Small intestine (tissue), 7 donors: ENCODE results near the gene NFYB. TPM values are rescaled to one million over a fixed set of nuclear protein-coding genes. Genes with fewer than 3 reads are reported as not detected.
"Not testable (repeated sequence)": the region's sequence is repeated elsewhere in the genome, so short reads cannot be mapped to it uniquely, and the experiment has no call there.

Source experiments
- DNase-seq, 2 donors: peaks; one replicate each; pipeline versions ENCODE4 v3.0.0 to v3.0.0-alpha.2; 2013
- FAIRE-seq: peaks from 2 replicates; lab custom pipeline; 2012; peaks lifted over from hg19 to GRCh38; lab: Jason Lieb, UNC
- H3K27ac ChIP-seq, 3 donors: one replicate each; pipeline ENCODE4 v1.5.1; 2013; ENCODE audit warnings: low read length in 2 of 3, mild to moderate bottlenecking in 2 of 3, control low read depth in 1 of 3, inconsistent platforms in 1 of 3, low read depth in 1 of 3, moderate library complexity in 1 of 3
- H3K27me3 ChIP-seq, 3 donors: one replicate each; pipeline ENCODE4 v1.6.1; 2013; ENCODE audit warnings: low read length in 3 of 3, inconsistent platforms in 1 of 3; ENCODE audit not compliant: control insufficient read depth in 3 of 3, insufficient read depth in 3 of 3
- H3K36me3 ChIP-seq, 3 donors: one replicate each; pipeline ENCODE4 v1.6.1; 2013; ENCODE audit warnings: low read length in 3 of 3, inconsistent platforms in 1 of 3, low read depth in 1 of 3, mild to moderate bottlenecking in 1 of 3, moderate library complexity in 1 of 3; ENCODE audit not compliant: control insufficient read depth in 3 of 3, insufficient read depth in 2 of 3
- H3K4me1 ChIP-seq, 3 donors: one replicate each; pipeline ENCODE4 v1.6.1; 2013; ENCODE audit warnings: low read length in 2 of 3, inconsistent platforms in 1 of 3, low read depth in 1 of 3, mild to moderate bottlenecking in 1 of 3, moderate library complexity in 1 of 3; ENCODE audit not compliant: control insufficient read depth in 3 of 3, insufficient read depth in 2 of 3
- H3K4me3 ChIP-seq, 3 donors: one replicate each; pipeline ENCODE4 v1.5.1; 2013; ENCODE audit warnings: low read length in 3 of 3, control low read depth in 1 of 3, inconsistent platforms in 1 of 3, low read depth in 1 of 3, mild to moderate bottlenecking in 1 of 3, moderate library complexity in 1 of 3
- H3K9me3 ChIP-seq, 2 donors: one replicate each; pipeline ENCODE4 v1.6.1; 2013; ENCODE audit warnings: low read depth in 1 of 2, low read length in 1 of 2; ENCODE audit not compliant: control insufficient read depth in 2 of 2, insufficient read depth in 1 of 2
- WGBS, 3 donors: extraction: QIAGEN DNeasy Blood & Tissue Kit; methylation state at CpG; one replicate each; pipeline ENCODE4 v1.1.7; 2013; 5-methylcytosine and 5-hydroxymethylcytosine counted together
- polyA plus RNA-seq, 4 donors: library from polyadenylated mRNA; stranded (reverse) in 3 of 4; unstranded in 1 of 4; fragments of 200-250 nt in 3 of 4; fragments of 120-200 nt in 1 of 4; gene quantifications; one replicate each; pipeline versions ENCODE4 v1.2.1 to v1.2.3, GENCODE V29; 2013
- donor health status: healthy with polysubstance abuse.
- donor health status: control.
- donor health status: control.
- donor health status: Bipolar disorder and iron deficiency.
- donor health status: healthy.

Gene NFYB
- polyA plus RNA-seq, 4 donors: 14.1 to 36.1 (median 16.7) TPM

GRCh38 chr12:104121001-104121400 lies 17.0 kb downstream of the NFYB start:
- Histone ChIP-seq H3K9me3 (no peaks in the 10 kb centered on the region), H3K27ac (no peak overlapping the region), H3K27me3 (no peaks in the 10 kb centered on the region), H3K36me3 (peaks cover 3 to 31% (median 4%) of the 10 kb centered on the region in 3 donors), H3K4me3 (no peak overlapping the region), H3K4me1 (no peaks in the 10 kb centered on the region)
- no peak for DNase-seq
- no peak for FAIRE-seq

GRCh38 chr12:104115587-104115975 lies 22.4 kb downstream of the NFYB start:
- H3K36me3 ChIP-seq: peaks cover 0 to 11% (median 0%) of the 10 kb centered on the region in 3 donors
- no peak for DNase-seq
- H3K4me1 ChIP-seq: no peaks in the 10 kb centered on the region
- no peak for FAIRE-seq
- H3K27me3 ChIP-seq: no peaks in the 10 kb centered on the region
- no peak overlapping the region for H3K4me3 ChIP-seq
- no peak overlapping the region for H3K27ac ChIP-seq
- no peaks in the 10 kb centered on the region for H3K9me3 ChIP-seq

DNA sequence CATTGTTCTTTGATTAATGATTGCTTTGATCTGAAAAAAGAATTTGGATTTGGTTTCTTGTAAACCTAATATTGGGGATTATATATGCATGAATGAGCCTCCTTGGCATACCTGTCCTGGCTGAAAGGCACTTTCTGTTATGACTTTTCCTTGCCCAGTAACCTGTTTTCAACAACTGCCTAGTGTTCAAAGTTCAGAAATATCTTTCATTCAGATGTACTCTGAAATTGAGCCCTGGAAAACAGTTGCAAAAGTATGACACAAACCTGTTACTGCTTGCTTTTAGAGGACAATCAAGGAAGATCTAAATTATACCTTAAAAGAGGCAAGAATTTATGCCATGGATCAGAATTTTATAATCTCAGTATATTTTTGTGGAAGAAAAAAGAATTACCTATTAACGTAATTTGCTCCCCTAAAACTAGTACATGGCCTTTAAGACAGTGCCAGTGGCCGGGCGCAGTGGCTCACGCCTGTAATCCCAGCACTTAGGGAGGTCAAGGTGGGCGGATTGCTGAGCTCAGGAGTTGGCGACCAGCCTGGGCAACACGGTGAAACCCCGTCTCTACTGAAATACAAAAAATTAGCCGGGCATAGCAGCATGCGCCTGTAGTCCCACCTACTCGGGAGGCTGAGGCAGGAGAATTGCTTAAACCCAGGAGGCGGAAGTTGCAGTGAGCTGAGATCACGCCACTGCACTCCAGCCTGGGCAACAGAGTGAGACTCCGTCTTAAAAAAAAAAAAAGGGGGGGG lies 23.0 kb downstream of the NFYB start:
- not testable (repeated sequence) for H3K27me3 ChIP-seq, H3K27ac ChIP-seq, H3K4me1 ChIP-seq, H3K4me3 ChIP-seq, H3K36me3 ChIP-seq, H3K9me3 ChIP-seq, FAIRE-seq
- peak; percentile 44 to 77 for DNase-seq
- WGBS, 3 donors: 44 to 86% (median 61%) methylated on average over 14 of the region's 14 CpGs

- peak in 1 of 2 donors; percentile 53 for DNase-seq
- H3K27ac ChIP-seq: no peak overlapping the region
- peaks cover 0 to 3% (median 0%) of the 10 kb centered on the region in 3 donors for H3K36me3 ChIP-seq
- H3K4me3 ChIP-seq: no peak overlapping the region
- FAIRE-seq: no peak
- no peaks in the 10 kb centered on the region for H3K9me3 ChIP-seq
- H3K4me1 ChIP-seq: no peaks in the 10 kb centered on the region
- no peaks in the 10 kb centered on the region for H3K27me3 ChIP-seq
- WGBS, 3 donors: 56 to 79% (median 57%) methylated on average over 4 of the region's 4 CpGs
Observed at GRCh38 chr12:104109446-104110271, 28.4 kb downstream of the NFYB start.

GRCh38 chr12:104108755-104109445 lies 29.1 kb downstream of the NFYB start:
- no peaks in the 10 kb centered on the region for H3K27me3 ChIP-seq
- WGBS, 3 donors: 42 to 45% (median 43%) methylated on average over 6 of the region's 6 CpGs
- FAIRE-seq: no peak
- H3K4me3 ChIP-seq: no peak overlapping the region
- no peaks in the 10 kb centered on the region for H3K4me1 ChIP-seq
- peak; percentile 72 to 79 for DNase-seq
- H3K36me3 ChIP-seq: peaks cover 0 to 3% (median 0%) of the 10 kb centered on the region in 3 donors
- no peaks in the 10 kb centered on the region for H3K9me3 ChIP-seq
- H3K27ac ChIP-seq: no peak overlapping the region

GRCh38 chr12:104106965-104107364 lies 31.0 kb downstream of the NFYB start:
- H3K4me3 ChIP-seq: no peak overlapping the region
- no peak overlapping the region for H3K27ac ChIP-seq
- DNase-seq (no peak), FAIRE-seq (no peak)
- no peaks in the 10 kb centered on the region for H3K9me3 ChIP-seq
- H3K4me1 ChIP-seq: no peaks in the 10 kb centered on the region
- WGBS, 3 donors: 86 to 91% (median 90%) methylated on average over 2 of the region's 2 CpGs
- no peaks in the 10 kb centered on the region for H3K36me3 ChIP-seq
- H3K27me3 ChIP-seq: no peaks in the 10 kb centered on the region

GRCh38 chr12:104105461-104105860 lies 32.5 kb downstream of the NFYB start:
- Histone ChIP-seq H3K9me3 (no peaks in the 10 kb centered on the region), H3K27me3 (no peaks in the 10 kb centered on the region), H3K36me3 (no peaks in the 10 kb centered on the region), H3K4me1 (no peaks in the 10 kb centered on the region), H3K4me3 (no peak overlapping the region), H3K27ac (no peak overlapping the region)
- FAIRE-seq (no peak), DNase-seq (no peak)

DNA sequence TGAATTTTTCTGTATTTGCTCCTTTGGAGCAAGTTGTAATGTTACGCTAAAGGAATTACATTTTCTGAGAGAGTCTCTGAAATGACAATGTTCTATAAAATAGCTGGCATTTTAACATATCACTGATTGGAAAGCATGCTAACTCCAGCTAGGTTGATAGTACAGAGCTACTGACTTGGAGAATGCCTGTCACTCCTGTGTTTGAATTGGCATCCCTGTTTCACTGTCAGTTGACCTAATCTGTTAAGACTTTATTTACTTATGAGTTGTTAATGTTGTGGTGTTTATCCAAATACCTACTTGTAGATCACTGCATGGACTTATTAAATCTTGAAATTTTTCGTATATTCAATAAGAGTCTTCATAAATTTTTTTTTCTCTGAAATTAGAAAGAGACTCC lies 40.1 kb downstream of the NFYB start:
- DNase-seq (no peak), FAIRE-seq (no peak)
- Histone ChIP-seq H3K27me3 (no peaks in the 10 kb centered on the region), H3K4me3 (no peak overlapping the region), H3K9me3 (no peaks in the 10 kb centered on the region), H3K27ac (no peak overlapping the region), H3K4me1 (no peaks in the 10 kb centered on the region), H3K36me3 (peaks cover 2 to 15% (median 12%) of the 10 kb centered on the region in 3 donors)
- WGBS, 3 donors: 94 to 97% (median 95%) methylated on average over 2 of the region's 2 CpGs
